SK-N-SH treated with all-trans-retinoic acid at 6 μM for 48 hours (cell line): ENCODE measurements around the gene KIF6.

Experiments used
- ATAC-seq: fragments of 200-7000 bp; cut with Tn5 transposase; 3 replicates; pipeline ENCODE4 v1.9.1; 2020; ENCODE audit warnings: mild to moderate bottlenecking, moderate library complexity
- ARNTL ChIP-seq: fragments of 450-650 bp; formaldehyde crosslinking; IDR thresholded peaks from 2 replicates; pipeline ENCODE4 v1.5.0; 2020; ENCODE audit warnings: low read depth, mild to moderate bottlenecking, moderate library complexity, borderline replicate concordance
- BACH2 ChIP-seq: fragments of 250-450 bp; sonication (Bioruptor Pico); IDR thresholded peaks from 2 replicates; pipeline ENCODE4 v1.9.0; 2021; ENCODE audit warnings: mild to moderate bottlenecking, borderline replicate concordance
- CREB5 ChIP-seq: fragments of 250-450 bp; sonication (Bioruptor Pico); IDR thresholded peaks from 2 replicates; pipeline ENCODE4 v1.5.1; 2020; ENCODE audit warnings: low read depth, mild to moderate bottlenecking, moderate library complexity
- CSDC2 ChIP-seq: fragments of 250-450 bp; sonication (Bioruptor Pico); IDR thresholded peaks from 2 replicates; pipeline ENCODE4 v1.5.0; 2020; ENCODE audit warnings: mild to moderate bottlenecking, moderate library complexity
- ESRRG ChIP-seq: fragments of 250-450 bp; sonication (Bioruptor Pico); IDR thresholded peaks from 2 replicates; pipeline ENCODE4 v1.6.1; 2021; ENCODE audit warnings: mild to moderate bottlenecking
- ISL1 ChIP-seq: fragments of 250-450 bp; sonication (Bioruptor Pico); IDR thresholded peaks from 2 replicates; pipeline ENCODE4 v2.1.2; 2022; ENCODE audit warnings: mild to moderate bottlenecking, moderate library complexity
- OSR1 ChIP-seq: fragments of 250-450 bp; sonication (Bioruptor Pico); IDR thresholded peaks from 2 replicates; pipeline ENCODE4 v1.8.0; 2022; ENCODE audit warnings: moderate library complexity, mild to moderate bottlenecking, inconsistent platforms
- PPARA ChIP-seq: fragments of 250-450 bp; sonication (Bioruptor Pico); IDR thresholded peaks from 2 replicates; pipeline ENCODE4 v1.5.0; 2020; ENCODE audit warnings: mild to moderate bottlenecking, borderline replicate concordance
- RARB ChIP-seq: fragments of 250-450 bp; sonication (Bioruptor Pico); IDR thresholded peaks from 2 replicates; pipeline ENCODE4 v1.8.0; 2021; ENCODE audit warnings: mild to moderate bottlenecking, moderate library complexity
- SNAI2 ChIP-seq: fragments of 250-450 bp; sonication (Bioruptor Pico); IDR thresholded peaks from 2 replicates; pipeline ENCODE4 v1.5.0; 2020; ENCODE audit warnings: mild to moderate bottlenecking, moderate library complexity
- TOX ChIP-seq: fragments of 250-450 bp; sonication (Bioruptor Pico); IDR thresholded peaks from 2 replicates; pipeline ENCODE4 v1.8.0; 2021; ENCODE audit warnings: mild to moderate bottlenecking, moderate library complexity, borderline replicate concordance
- TSHZ2 ChIP-seq: fragments of 250-450 bp; sonication (Bioruptor Pico); IDR thresholded peaks from 2 replicates; pipeline ENCODE4 v1.5.0; 2020; ENCODE audit warnings: mild to moderate bottlenecking, moderate library complexity
- ZC3H10 ChIP-seq: fragments of 250-450 bp; sonication (Bioruptor Pico); IDR thresholded peaks from 2 replicates; pipeline ENCODE4 v1.5.1; 2021; ENCODE audit warnings: mild to moderate bottlenecking, moderate library complexity
- ZFP3 ChIP-seq: fragments of 250-450 bp; sonication (Bioruptor Pico); IDR thresholded peaks from 2 replicates; pipeline ENCODE4 v1.5.0; 2020; ENCODE audit warnings: mild to moderate bottlenecking, moderate library complexity
- ZFP30 ChIP-seq: fragments of 450-650 bp; formaldehyde crosslinking; IDR thresholded peaks from 2 replicates; pipeline ENCODE4 v1.5.0; 2022; ENCODE audit warnings: mild to moderate bottlenecking, moderate library complexity
- ZNF565 ChIP-seq: fragments of 450-650 bp; formaldehyde crosslinking; conservative IDR thresholded peaks from 2 replicates; pipeline ENCODE4 v1.5.0; 2020; ENCODE audit warnings: low read depth, mild to moderate bottlenecking, moderate library complexity
- ZNF70 ChIP-seq: fragments of 450-650 bp; formaldehyde crosslinking; IDR thresholded peaks from 2 replicates; pipeline ENCODE4 v1.5.0; 2020; ENCODE audit warnings: mild to moderate bottlenecking, moderate library complexity
- ZNF8 ChIP-seq: fragments of 450-650 bp; formaldehyde crosslinking; IDR thresholded peaks from 2 replicates; pipeline ENCODE4 v1.5.0; 2020; ENCODE audit warnings: mild to moderate bottlenecking, moderate library complexity
- TF ChIP-seq, protein P1 (sequence below): fragments of 250-450 bp; sonication (Bioruptor Pico); IDR thresholded peaks from 2 replicates; pipeline ENCODE4 v1.8.0; 2020; ENCODE audit warnings: mild to moderate bottlenecking, moderate library complexity, borderline replicate concordance
- TF ChIP-seq, protein P2 (sequence below): fragments of 250-450 bp; sonication (Bioruptor Pico); IDR thresholded peaks from 2 replicates; pipeline ENCODE4 v1.8.0; 2021; ENCODE audit warnings: low read depth, mild to moderate bottlenecking, moderate library complexity, borderline replicate concordance

The KIF6 gene

GRCh38 chr6:39417440-39417839 lies 307.8 kb downstream of the KIF6 start:
- no peak for TF ChIP-seq ESRRG
- no peak for TF ChIP-seq ZNF70 (CRISPR knock-in tag)
- TF ChIP-seq ISL1 (CRISPR knock-in tag) = no peak
- TF ChIP-seq ARNTL = no peak
- TF ChIP-seq, all 23 proteins: peak for 0
- no peak for ATAC-seq

DNA sequence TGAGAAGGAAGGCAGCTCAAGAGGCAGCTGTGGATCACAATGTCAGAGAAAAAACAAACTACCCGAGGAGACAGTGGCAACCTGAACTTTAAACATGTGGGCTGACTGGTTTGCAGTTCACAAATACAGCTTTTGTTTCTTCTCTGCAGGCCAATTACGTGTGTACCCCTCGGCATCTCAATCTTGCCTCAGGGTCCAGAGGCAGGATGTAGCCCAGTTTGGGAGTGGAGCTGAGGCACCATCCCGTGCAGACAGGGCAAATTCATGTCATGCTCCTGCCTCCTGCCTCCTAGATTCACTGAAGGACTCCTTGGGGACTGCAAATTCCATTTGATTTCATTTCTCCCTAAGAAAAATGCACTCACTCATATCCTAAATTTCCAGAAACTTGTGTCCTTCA lies 308.5 kb downstream of the KIF6 start:
- TF ChIP-seq ZNF70 (CRISPR knock-in tag) = no peak
- TF ChIP-seq BACH2 (CRISPR knock-in tag) = no peak
- no peak for TF ChIP-seq RARB (CRISPR knock-in tag)
- TF ChIP-seq ZFP30 (CRISPR knock-in tag) = no peak
- no peak for TF ChIP-seq TOX (CRISPR knock-in tag)
- TF ChIP-seq TSHZ2 (CRISPR knock-in tag) = no peak
- no peak for TF ChIP-seq ZNF565
- no peak for TF ChIP-seq PPARA (CRISPR knock-in tag)
- TF ChIP-seq SNAI2 = no peak
- TF ChIP-seq, protein P1, sequence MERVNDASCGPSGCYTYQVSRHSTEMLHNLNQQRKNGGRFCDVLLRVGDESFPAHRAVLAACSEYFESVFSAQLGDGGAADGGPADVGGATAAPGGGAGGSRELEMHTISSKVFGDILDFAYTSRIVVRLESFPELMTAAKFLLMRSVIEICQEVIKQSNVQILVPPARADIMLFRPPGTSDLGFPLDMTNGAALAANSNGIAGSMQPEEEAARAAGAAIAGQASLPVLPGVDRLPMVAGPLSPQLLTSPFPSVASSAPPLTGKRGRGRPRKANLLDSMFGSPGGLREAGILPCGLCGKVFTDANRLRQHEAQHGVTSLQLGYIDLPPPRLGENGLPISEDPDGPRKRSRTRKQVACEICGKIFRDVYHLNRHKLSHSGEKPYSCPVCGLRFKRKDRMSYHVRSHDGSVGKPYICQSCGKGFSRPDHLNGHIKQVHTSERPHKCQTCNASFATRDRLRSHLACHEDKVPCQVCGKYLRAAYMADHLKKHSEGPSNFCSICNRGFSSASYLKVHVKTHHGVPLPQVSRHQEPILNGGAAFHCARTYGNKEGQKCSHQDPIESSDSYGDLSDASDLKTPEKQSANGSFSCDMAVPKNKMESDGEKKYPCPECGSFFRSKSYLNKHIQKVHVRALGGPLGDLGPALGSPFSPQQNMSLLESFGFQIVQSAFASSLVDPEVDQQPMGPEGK (CRISPR knock-in tag) = no peak
- no peak for TF ChIP-seq ZC3H10 (CRISPR knock-in tag)
- TF ChIP-seq, protein P2, sequence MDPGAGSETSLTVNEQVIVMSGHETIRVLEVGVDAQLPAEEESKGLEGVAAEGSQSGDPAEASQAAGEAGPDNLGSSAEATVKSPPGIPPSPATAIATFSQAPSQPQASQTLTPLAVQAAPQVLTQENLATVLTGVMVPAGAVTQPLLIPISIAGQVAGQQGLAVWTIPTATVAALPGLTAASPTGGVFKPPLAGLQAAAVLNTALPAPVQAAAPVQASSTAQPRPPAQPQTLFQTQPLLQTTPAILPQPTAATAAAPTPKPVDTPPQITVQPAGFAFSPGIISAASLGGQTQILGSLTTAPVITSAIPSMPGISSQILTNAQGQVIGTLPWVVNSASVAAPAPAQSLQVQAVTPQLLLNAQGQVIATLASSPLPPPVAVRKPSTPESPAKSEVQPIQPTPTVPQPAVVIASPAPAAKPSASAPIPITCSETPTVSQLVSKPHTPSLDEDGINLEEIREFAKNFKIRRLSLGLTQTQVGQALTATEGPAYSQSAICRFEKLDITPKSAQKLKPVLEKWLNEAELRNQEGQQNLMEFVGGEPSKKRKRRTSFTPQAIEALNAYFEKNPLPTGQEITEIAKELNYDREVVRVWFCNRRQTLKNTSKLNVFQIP = no peak
- TF ChIP-seq ZNF8 (CRISPR knock-in tag) = no peak
- ATAC-seq = no peak

- no peak for TF ChIP-seq SNAI2
- no peak for TF ChIP-seq CSDC2 (CRISPR knock-in tag)
- TF ChIP-seq CREB5 (CRISPR knock-in tag) = no peak
- TF ChIP-seq ZNF565 = no peak
- TF ChIP-seq, protein P2 = no peak
- TF ChIP-seq ZNF8 (CRISPR knock-in tag) = no peak
- TF ChIP-seq TSHZ2 (CRISPR knock-in tag) = no peak
- TF ChIP-seq ZC3H10 (CRISPR knock-in tag) = no peak
- no peak for TF ChIP-seq OSR1
- TF ChIP-seq ZFP3 (CRISPR knock-in tag) = no peak
- no peak for ATAC-seq
These were observed 309.2 kb downstream of the KIF6 start for GRCh38 chr6:39416026-39416425.
